SK-N-MC (cell line): Measurements from ENCODE around the gene COIL.

Experiments used
- EZH2 ChIP-seq: fragments of 200-600 bp; sonication (generic); IDR thresholded peaks from one replicate; pipeline ENCODE4 v1.6.1; 2017; ENCODE audit warnings: antibody characterized with exemption
- POLR2AphosphoS5 ChIP-seq: IDR thresholded peaks from 2 replicates; pipeline ENCODE4 v1.6.1; 2012; ENCODE audit warnings: mild to moderate bottlenecking, low read depth, low read length, borderline replicate concordance

- TF ChIP-seq EZH2 (no peak), POLR2AphosphoS5 (no peak)
Observed at GRCh38 chr17:56937687-56938086, 23.2 kb downstream of the COIL start.
